Measurements from ENCODE around the gene IFT80. TPM values are rescaled to one million over a fixed set of nuclear protein-coding genes. Genes with fewer than 3 reads are reported as not detected.

Gene IFT80
- total RNA-seq, 1 experiment from 2014 or later, result 13.5 TPM

- DNase-seq (ENCODE audit: low read depth), result no peak
Observed at GRCh38 chr3:160279657-160280056, 119.4 kb downstream of the IFT80 start.

GRCh38 chr3:160278210-160278609 is 120.8 kb downstream of the IFT80 start:
- no peak for DNase-seq (ENCODE audit: low read depth)

GRCh38 chr3:160265088-160265487 is 133.9 kb downstream of the IFT80 start:
- DNase-seq (ENCODE audit: low read depth), result no peak

DNA sequence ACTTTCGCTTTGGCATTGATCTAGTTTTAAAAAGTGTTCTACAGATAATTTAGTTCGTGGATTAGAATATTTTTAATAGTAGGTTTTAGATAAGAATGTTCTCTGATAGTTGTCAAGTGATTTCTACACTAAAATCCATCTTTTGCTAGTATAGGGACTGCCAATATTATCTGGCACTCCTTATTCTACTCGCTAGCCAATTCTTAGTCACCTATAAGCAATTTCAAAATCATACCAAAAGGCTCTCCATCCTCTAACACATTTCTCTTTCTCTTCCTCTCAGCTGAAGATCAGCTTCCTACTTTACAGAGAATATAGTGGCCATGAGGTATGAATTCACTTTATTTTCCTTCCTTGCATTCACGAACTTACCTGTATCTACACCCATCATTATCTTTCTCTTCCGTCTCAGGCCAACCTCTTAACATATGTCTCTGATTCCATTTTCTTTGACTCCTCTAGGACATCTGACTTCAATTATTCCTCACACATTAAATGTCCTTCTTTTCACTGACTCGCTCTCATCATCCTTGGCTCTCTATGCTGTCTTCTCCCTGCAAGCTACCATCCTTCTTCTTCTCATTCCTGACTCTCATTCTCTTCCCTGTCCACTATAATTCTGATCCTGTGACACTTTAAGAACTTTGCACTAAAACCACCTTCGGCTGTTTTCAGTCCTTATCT is 138.3 kb downstream of the IFT80 start:
- DNase-seq (ENCODE audit: low read depth), result no peak

DNA sequence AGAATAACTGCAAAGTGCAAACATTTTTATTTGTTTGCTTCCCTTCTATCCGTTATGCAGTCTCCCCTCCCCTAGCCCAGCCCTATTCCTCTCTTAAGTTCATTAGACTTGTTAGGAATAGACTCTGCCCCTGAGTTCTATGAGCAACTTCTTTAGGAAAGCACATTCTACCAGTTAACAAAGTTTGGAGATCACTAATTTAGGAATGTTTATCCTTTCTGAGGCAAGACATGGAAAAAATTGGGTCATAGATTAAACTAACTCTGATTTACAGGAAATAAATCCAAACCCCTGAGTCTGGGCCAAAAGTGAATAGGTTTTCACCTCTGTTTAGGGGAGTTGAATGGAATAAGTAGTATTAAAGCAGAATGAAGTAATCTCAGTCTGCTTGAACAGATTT is 139.4 kb downstream of the IFT80 start:
- DNase-seq (ENCODE audit: low read depth), result no peak

DNA sequence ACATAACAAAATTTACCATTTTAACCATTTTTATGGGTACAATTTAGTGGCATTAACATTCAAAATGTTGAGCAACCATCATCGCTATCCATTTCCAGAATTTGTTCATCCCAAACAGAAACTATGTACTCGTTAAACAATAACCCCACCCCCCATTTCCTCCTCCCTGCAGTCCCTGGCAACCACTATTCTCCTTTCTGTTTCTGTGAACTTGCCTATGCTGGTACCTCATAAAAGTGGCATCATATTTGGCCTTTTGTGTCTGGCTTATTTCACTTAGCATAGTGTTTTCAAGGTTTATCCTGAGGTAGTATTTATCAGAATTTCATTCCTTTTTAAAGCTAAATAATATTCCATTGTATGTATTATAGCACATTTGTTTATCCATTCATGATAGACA is 141.4 kb downstream of the IFT80 start:
- DNase-seq (ENCODE audit: low read depth), result no peak

DNA sequence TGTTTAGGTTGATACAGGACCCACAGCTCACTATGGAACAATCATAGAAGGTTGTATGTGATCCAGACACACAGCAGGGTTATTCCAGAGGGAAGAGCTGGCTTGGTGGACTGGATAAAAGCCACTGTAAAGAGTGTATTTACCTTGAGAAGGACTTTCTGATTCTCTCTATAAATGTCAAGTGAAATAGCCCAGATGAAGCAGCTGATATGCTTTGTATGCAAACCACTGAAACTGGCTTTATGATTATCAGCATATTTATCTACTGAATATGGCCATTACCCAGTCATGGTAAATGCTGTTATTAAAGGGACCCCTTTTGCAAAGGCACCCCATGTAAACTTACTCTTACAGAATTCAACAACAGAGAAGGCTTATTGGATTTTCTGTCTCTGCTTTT is 145.7 kb downstream of the IFT80 start:
- no peak for DNase-seq (ENCODE audit: low read depth)

DNA sequence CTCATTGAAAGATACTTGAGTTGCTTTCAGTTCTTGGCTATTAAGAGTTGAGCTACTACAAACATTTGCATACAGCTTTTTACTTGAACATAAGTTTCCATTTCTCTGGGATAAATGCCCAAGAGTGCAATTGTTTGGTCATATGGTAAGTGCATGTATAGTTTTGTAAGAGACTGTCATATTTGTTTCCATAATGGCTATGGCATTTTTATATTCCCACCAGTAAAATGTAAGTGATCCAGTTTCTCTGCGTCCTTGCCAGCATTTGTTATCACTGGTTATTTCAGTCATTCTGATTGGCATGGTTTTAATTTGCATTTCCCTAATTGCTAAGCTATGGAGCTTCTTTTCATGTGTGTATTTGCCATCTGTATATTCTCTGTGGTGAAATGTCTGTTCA is 151.3 kb downstream of the IFT80 start:
- DNase-seq (ENCODE audit: low read depth), result no peak

DNA sequence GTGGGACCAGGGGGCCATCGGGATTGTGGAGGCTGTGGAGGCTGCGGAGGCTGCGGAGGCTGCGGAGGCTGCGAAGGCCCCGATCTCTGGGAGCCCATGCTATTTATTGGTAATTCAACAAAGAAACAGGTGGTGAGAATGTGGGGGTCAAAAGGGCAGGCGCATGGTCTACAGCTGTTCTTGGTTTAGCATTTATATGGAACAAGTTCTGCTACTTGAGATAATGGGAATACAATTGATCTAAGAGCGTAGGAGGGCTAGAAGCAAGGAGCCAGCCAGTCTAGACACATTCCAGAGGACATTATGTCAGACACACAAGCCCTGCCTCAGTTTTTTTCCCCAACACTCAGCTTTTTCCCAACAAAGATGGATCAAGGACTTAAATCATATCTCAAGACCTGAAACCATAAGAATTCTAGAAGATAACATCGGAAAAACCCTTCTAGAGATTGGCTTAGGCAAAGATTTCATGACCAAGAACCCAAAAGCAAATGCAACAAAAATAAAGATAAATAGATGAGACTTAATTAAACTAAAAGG is 153.7 kb downstream of the IFT80 start:
- DNase-seq (ENCODE audit: low read depth), result no peak

GRCh38 chr3:160240719-160241118 is 158.3 kb downstream of the IFT80 start:
- peak; percentile 45 for DNase-seq (ENCODE audit: low read depth)

DNA sequence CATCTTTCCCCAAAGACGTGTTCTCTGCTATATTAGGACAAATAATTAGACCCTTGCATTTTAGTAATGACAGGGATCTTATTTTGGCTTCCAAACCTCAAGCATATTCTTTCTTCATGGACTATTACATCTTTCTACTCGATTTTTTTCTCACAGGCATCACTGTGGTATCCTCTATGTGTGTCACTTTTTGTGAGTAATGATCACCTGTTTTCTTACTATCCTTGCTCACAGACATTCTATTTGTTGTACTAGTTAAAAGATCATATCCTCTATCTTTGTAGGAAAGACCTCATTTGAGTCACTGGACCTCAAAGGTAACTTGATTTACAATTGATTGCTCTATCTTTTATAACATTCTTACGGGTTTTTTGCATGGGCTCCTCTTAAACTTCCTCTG is 167.0 kb downstream of the IFT80 start:
- peak; percentile 52 for DNase-seq (ENCODE audit: low read depth)

GRCh38 chr3:160227419-160227818 is 171.6 kb downstream of the IFT80 start:
- DNase-seq (ENCODE audit: low read depth), result no peak

DNA sequence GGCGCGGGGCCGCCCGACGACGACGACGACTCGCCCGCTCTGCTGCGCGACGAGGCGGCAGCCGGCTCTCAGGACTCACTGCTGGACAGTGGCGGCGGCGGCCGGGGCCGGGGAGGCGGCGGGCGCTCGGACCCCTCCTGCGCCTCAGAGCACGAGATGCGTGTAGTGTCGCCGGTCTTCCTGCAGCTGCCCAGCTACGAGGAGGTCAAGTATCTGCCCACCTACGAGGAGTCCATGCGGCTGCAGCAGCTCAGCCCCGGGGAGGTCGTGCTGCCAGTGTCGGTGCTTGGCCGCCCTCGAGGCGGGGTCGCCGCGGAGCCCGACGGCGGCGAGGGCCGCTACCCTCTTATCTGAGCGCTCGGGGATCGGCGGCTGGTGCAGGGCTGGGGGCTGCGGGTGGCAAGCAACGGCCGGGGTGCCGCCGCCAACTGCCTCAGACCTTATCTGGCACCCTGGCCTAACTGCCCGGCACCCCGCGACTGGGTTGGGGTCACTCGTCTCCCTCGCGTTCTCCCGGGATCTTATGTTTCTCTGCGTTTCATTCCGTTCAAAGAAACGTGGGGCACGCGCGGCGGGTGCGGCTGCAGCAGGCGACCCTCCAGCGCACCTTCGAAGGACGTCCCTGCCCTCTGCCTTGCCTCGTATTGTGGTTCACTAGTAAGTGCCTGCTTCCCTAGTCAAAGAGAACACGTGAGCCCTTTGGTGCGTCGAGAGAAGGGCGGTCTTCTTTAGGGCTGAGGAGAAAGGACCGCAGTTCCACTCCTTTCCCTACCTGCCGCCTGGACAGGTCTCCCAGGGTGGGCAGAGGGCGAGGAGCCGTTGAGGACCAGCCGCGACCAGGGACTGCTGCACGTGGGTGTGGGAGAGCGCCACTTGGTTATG is 172.8 kb downstream of the IFT80 start:
- no peak for DNase-seq (ENCODE audit: low read depth)

- peak; percentile 72 for DNase-seq (ENCODE audit: low read depth)
Observed at GRCh38 chr3:160225176-160226025, 173.6 kb downstream of the IFT80 start, which contains the start of gene C3orf80. TSS of gene C3orf80 (plus strand) at chr3:160225422. CDS start at chr3:160225636, 214 bp downstream.

DNA sequence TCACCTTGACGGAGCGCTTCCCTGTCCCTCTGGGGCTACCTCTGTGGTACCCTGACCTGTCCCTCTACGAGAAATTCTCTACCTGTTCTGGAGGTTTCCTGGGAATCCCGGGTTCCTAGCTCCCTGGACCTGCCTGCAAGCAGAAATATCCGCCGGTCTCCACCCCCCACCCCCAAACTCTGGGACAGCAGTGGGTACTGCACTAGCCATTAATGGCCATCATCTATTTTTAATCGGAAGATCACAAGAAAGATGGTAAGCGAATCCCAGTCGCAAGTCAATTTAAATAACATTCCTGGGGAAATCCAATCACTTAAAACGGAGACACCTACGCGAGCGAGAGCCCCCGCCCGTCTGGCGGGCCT is 174.2 kb downstream of the IFT80 start:
- DNase-seq (ENCODE audit: low read depth), result no peak

DNA sequence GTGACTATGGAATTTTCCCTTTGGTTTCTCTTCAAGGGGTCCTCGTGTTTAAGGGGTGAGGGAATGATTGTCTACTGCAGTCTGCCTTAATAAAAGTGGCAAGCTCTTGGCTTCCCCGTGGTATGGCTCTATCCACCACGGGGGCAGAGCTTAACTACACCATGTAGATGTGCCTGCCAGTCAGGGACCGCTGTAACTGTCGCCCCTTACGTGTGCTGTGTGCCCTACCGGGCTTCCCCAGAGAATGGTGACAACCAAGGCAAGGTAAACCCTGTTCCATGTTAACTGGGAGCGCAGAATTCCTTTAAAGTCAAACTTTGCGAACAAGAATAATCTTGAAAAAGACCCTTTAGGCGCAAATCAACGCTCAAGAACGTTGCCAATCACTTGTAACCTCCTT is 174.8 kb downstream of the IFT80 start:
- DNase-seq (ENCODE audit: low read depth), result no peak

DNA sequence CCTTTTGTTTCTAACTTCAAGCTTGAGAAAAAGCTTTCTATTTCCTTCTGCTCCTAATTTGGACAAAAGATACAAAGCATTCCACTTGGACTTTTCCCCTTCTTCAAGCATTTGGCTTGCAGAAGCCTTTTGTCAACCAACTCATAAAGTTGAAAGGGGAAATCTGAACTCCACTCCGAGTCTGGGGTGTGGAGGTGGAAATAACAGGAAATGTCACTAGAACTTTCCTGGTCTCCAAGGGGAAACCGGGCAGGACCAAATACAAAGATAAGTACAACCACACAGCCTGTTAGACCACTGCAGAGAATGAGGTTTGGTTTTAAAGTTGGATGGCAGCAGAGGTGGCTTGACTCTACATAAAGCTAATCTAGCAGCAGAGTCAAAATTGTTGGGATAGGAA is 178.0 kb downstream of the IFT80 start:
- DNase-seq (ENCODE audit: low read depth), result no peak

DNA sequence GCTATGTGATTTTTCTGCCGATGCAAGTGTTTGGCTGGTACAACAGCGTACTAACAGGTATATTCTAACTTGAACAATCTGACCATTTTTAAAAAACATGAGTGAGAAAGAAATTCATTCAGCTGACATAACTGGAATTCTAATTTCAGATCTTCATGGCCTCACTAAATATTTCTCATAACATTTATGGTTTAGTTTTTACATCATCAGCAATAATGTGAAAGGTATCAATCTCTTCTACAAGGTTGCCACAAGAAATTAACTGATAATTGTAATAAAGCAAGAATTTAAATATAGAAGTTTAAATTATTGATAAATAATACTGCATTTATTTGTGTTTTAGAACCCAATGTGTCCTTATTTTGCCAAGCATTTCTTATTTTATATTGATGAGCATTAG is 179.0 kb downstream of the IFT80 start:
- DNase-seq (ENCODE audit: low read depth), result no peak

DNA sequence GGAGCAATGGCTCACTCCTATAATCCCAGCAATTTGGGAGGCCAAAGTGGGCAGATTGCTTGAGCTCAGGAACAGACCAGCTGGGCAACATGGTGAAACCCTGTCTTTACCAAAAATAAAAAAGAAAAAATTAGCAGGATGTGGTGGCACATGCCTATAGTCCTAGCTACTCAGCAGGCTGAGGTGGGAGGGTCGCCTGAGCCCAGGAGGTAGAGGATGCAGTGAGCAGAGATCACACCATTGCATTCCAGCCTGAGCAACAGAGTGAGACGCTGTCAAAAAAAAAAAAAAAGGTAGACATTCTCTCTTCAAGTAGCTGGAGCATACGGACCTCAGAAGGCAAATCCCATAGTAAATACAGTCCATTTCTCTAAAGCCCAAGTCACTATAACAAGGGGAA is 180.9 kb downstream of the IFT80 start:
- no peak for DNase-seq (ENCODE audit: low read depth)

DNA sequence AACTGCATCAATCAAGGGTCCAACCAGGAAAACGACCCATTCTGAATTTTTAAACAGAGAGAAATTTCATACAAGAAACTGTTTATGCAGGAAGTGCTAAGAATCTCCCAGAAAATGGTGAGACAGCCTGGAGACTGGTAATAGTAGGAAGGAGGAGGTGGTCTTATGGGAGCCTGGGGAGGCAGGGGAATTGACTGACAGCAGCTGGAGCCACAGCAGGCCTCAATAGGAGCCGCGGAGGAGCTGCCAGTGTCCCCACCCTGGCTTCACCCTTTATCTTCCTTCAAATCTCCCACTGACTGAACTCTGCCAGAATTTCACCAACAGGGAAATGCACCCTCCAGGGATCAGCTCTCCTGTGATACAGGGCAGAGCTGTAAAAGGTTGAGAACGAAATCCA is 181.3 kb downstream of the IFT80 start:
- DNase-seq (ENCODE audit: low read depth), result no peak

DNA sequence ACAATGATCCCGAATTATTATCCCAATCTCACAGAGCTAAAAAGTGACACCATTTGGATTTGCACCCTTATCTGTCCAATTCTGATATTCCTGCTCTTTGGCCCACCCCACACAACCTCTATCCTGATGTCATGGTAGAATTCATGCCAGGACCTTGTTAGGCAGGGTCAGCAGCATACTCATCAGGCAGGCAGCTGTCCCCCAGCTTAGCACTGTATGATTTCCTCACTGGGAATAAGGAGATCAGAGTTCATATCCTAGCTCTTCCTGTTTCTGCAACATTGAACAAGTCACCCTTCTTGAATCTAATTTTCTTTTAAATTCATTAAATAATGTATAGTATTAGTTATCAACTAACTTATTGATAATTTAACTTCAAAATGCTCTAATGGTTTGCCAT is 185.8 kb downstream of the IFT80 start:
- no peak for DNase-seq (ENCODE audit: low read depth)

GRCh38 chr3:160210799-160211221 is 188.2 kb downstream of the IFT80 start:
- peak; percentile 88 for DNase-seq (ENCODE audit: low read depth)
